ENCODE results near the gene RPL27.
"Not testable (repeated sequence)": the region's sequence is repeated elsewhere in the genome, so short reads cannot be mapped to it uniquely, and the experiment has no call there.

Gene RPL27

GRCh38 chr17:42997984-42998938, at the start of gene RPL27:
RPL27 (plus strand) TSS chr17:42998419; CDS start chr17:42998751, 332 bp downstream.
- DNase-seq: peak; percentile 100
- in situ Hi-C loops (cut with HindIII; ENCODE audit: low pct_ligation_motif_present, low pct_unique_long_range_greater_than_20kb, low sequenced_read_pairs): no loop called here

DNA sequence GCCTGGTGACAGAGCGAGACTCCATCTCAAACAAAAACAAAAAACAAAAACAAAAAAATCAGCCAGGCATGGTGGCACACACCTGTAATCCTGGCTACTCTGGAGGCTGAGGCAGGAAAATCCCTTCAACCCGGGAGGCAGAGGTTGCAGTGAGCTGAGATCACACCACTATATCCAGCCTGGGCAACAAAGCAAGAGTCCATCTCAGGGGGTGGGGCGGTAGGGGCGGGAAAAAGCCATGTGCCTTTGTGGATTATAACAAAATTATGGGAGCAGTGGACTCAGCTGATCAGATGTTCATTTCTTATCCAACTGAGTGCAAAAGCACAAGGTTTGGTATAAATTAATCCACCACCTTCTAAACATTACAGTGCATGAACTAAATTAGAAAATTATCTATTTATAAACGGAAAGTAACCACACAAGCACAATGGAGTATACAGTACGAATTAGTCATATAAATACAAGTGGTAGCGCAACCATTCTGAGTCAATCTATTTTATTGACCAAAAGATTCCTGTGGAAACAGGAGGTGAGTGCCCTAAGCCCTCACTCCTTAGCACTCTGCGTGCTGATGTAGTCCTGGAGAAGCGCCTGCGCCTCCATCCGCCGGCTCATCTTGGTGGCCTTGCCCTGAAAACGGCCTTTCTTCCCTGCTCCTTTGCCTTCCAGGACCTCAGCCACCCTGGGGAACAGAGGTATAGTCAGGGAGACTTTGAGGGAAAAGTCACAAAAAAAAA, 48.0 kb upstream of the RPL27 start:
- no peak for DNase-seq
- in situ Hi-C loops (cut with HindIII; ENCODE audit: low pct_ligation_motif_present, low pct_unique_long_range_greater_than_20kb, low sequenced_read_pairs): no loop called here

GRCh38 chr17:42953669-42954068, 44.5 kb upstream of the RPL27 start:
- DNase-seq: no peak
- in situ Hi-C loops (cut with HindIII; ENCODE audit: low pct_ligation_motif_present, low pct_unique_long_range_greater_than_20kb, low sequenced_read_pairs): no loop called here

GRCh38 chr17:42964161-42964932, 33.9 kb upstream of the RPL27 start, which contains the start of gene AARSD1:
AARSD1 (minus strand) TSS chr17:42964454; CDS start chr17:42964440, 14 bp downstream.
- in situ Hi-C loops (cut with HindIII; ENCODE audit: low pct_ligation_motif_present, low pct_unique_long_range_greater_than_20kb, low sequenced_read_pairs): no loop called here
- DNase-seq: peak; percentile 95

GRCh38 chr17:42967925-42968324, 30.3 kb upstream of the RPL27 start:
- DNase-seq: no peak
- in situ Hi-C loops (cut with HindIII; ENCODE audit: low pct_ligation_motif_present, low pct_unique_long_range_greater_than_20kb, low sequenced_read_pairs): no loop called here

DNA sequence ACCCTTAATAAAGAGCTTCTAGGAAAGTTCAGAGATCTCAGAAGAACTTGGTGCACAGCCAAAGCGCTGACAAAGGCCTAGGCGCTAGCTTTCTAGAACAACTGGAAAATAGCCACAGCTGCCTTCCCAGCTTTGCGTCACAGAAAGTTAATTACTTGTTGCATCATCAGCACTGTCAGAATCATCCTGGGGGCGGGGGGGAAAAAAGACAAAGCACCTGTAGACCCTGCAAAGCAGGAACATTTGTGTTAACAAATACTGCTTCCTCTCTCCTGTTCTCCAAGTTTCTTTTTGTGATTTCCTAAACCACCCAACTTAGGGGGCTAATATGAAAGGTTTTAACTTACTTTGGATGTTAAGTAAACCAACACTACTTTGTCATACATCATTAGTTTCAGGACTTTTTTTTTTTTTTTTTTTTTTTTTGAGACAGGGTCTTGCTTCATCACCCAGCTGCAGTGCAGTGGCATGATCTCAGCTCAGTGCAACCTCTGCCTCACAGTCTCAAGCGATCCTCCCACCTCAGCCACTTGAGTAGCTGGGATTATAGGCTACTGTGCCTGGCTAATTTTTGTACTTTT, 29.1 kb upstream of the RPL27 start:
- DNase-seq: no peak
- in situ Hi-C loops (cut with HindIII; ENCODE audit: low pct_ligation_motif_present, low pct_unique_long_range_greater_than_20kb, low sequenced_read_pairs): no loop called here

DNA sequence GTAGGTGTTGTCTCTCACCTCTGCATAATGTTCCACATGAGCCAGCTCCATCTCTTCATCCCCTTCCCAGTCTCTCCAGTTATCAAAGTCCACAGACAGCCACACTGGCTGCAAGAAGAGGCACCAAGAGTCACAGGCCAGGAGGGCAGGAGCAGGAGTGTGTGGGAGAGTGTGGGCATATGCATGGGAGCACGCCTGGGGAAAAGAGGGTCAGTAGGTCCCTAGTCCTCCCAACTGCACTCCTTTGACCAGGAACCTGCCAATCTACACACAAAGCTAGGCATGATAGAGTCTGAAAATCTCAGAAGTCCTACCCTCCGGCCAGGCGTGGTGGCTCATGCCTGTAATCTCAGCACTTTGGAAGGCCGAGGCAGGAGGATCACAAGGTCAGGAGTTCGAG, 26.6 kb upstream of the RPL27 start:
- no peak for DNase-seq
- in situ Hi-C loops (cut with HindIII; ENCODE audit: low pct_ligation_motif_present, low pct_unique_long_range_greater_than_20kb, low sequenced_read_pairs): no loop called here

DNA sequence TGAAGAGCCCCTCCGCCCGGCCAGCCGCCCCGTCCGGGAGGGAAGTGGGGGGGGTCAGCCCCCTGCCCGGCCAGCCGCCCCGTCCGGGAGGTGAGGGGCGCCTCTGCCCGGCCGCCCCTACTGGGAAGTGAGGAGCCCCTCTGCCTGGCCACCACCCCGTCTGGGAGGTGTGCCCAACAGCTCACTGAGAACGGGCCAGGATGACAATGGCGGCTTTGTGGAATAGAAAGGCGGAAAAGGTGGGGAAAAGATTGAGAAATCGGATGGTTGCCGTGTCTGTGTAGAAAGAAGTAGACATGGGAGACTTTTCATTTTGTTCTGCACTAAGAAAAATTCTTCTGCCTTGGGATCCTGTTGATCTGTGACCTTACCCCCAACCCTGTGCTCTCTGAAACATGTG, 24.9 kb upstream of the RPL27 start:
- in situ Hi-C loops (cut with HindIII; ENCODE audit: low pct_ligation_motif_present, low pct_unique_long_range_greater_than_20kb, low sequenced_read_pairs); DNase-seq: not testable (repeated sequence)

GRCh38 chr17:42975265-42975664, 23.0 kb upstream of the RPL27 start:
- DNase-seq: no peak
- in situ Hi-C loops (cut with HindIII; ENCODE audit: low pct_ligation_motif_present, low pct_unique_long_range_greater_than_20kb, low sequenced_read_pairs): no loop called here

GRCh38 chr17:42975701-42976100, 22.5 kb upstream of the RPL27 start:
- in situ Hi-C loops (cut with HindIII; ENCODE audit: low pct_ligation_motif_present, low pct_unique_long_range_greater_than_20kb, low sequenced_read_pairs); DNase-seq: not testable (repeated sequence)

- peak; percentile 58 for DNase-seq
- in situ Hi-C loops (cut with HindIII; ENCODE audit: low pct_ligation_motif_present, low pct_unique_long_range_greater_than_20kb, low sequenced_read_pairs): no loop called here
Observed at GRCh38 chr17:42979511-42980273, 18.5 kb upstream of the RPL27 start, which contains the start of gene PTGES3L. PTGES3L (minus strand) TSS chr17:42980080; CDS start chr17:42980053, 27 bp downstream.

- in situ Hi-C loops (cut with HindIII; ENCODE audit: low pct_ligation_motif_present, low pct_unique_long_range_greater_than_20kb, low sequenced_read_pairs): no loop called here
- peak; percentile 93 for DNase-seq
Observed at GRCh38 chr17:42980274-42980765, 17.9 kb upstream of the RPL27 start, which contains the start of gene RUNDC1. RUNDC1 (plus strand) TSS chr17:42980565; CDS start chr17:42980577, 12 bp downstream.

- in situ Hi-C loops (cut with HindIII; ENCODE audit: low pct_ligation_motif_present, low pct_unique_long_range_greater_than_20kb, low sequenced_read_pairs): no loop called here
- peak; percentile 63 for DNase-seq
Observed at GRCh38 chr17:42980766-42981397, 17.3 kb upstream of the RPL27 start.

GRCh38 chr17:42982266-42982665, 16.0 kb upstream of the RPL27 start:
- in situ Hi-C loops (cut with HindIII; ENCODE audit: low pct_ligation_motif_present, low pct_unique_long_range_greater_than_20kb, low sequenced_read_pairs): no loop called here
- no peak for DNase-seq

DNA sequence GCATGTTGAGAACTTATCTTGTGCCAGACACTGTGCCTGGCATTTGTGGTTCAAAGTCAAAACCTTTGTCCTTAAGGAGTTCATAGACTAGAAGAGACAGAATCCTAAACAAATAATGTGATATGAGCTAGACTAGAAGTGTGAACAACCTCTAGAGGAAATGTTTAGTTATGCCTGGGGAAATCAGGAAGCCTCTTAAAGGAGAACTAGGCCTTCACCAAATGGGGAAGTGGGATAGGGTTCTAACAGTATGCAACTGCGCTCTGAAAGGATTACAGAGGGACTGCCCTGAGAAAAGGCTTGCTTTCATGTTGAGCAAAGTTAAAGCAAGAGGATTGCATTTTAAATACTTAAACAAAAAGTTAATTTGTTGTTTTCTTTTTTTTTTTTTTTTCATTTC, 13.0 kb upstream of the RPL27 start:
- in situ Hi-C loops (cut with HindIII; ENCODE audit: low pct_ligation_motif_present, low pct_unique_long_range_greater_than_20kb, low sequenced_read_pairs): no loop called here

GRCh38 chr17:42989141-42989540, 9.1 kb upstream of the RPL27 start:
- in situ Hi-C loops (cut with HindIII; ENCODE audit: low pct_ligation_motif_present, low pct_unique_long_range_greater_than_20kb, low sequenced_read_pairs): no loop called here
- no peak for DNase-seq

More for the DNA sequence above, 13.0 kb upstream of the RPL27 start:
- DNase-seq: no peak

Data from ACHN (cell line).